Astrocyte (in vitro differentiated cells and primary cell): ENCODE results near the gene ZGRF1. TPM values are rescaled to one million over a fixed set of nuclear protein-coding genes. Genes with fewer than 3 reads are reported as not detected.
"Not testable (repeated sequence)": the region's sequence is repeated elsewhere in the genome, so short reads cannot be mapped to it uniquely, and the experiment has no call there.

Experiments
- DNase-seq: peaks from one replicate; pipeline ENCODE4 v3.0.0-alpha.2; 2010; ENCODE audit warnings: low read depth
- FAIRE-seq: peaks from 2 replicates; lab custom pipeline; 2011; peaks lifted over from hg19 to GRCh38; lab: Jason Lieb, UNC
- H2AFZ ChIP-seq: 2 replicates; pipeline ENCODE4 v1.6.0; 2012; ENCODE audit warnings: low read depth, low read length, inconsistent platforms
- H3K27ac ChIP-seq: 2 replicates; pipeline ENCODE4 v1.5.1; 2011; ENCODE audit warnings: low read depth, low read length, inconsistent platforms
- H3K27me3 ChIP-seq: 2 replicates; pipeline ENCODE4 v1.6.0; 2011; ENCODE audit warnings: low read length, inconsistent platforms; ENCODE audit not compliant: insufficient read depth
- H3K36me3 ChIP-seq: 2 replicates; pipeline ENCODE4 v1.5.1; 2011; ENCODE audit warnings: low read length, inconsistent platforms; ENCODE audit not compliant: insufficient read depth
- H3K4me1 ChIP-seq: 2 replicates; pipeline ENCODE4 v1.5.1; 2011; ENCODE audit warnings: low read length, inconsistent platforms; ENCODE audit not compliant: insufficient read depth
- H3K4me2 ChIP-seq: 2 replicates; pipeline ENCODE4 v1.6.0; 2012; ENCODE audit warnings: low read length, inconsistent platforms
- H3K4me3 ChIP-seq: 2 replicates; pipeline ENCODE4 v1.5.1; 2011; ENCODE audit warnings: low read depth, mild to moderate bottlenecking, low read length, inconsistent platforms; ENCODE audit not compliant: insufficient read depth
- H3K79me2 ChIP-seq: 2 replicates; pipeline ENCODE4 v1.6.0; 2012; ENCODE audit warnings: mild to moderate bottlenecking, low read length, inconsistent platforms; ENCODE audit not compliant: insufficient read depth
- H3K9ac ChIP-seq: 2 replicates; pipeline ENCODE4 v1.6.0; 2012; ENCODE audit warnings: mild to moderate bottlenecking, low read length, inconsistent platforms
- H3K9me3 ChIP-seq: 2 replicates; pipeline ENCODE4 v1.5.1; 2012; ENCODE audit warnings: low read depth, mild to moderate bottlenecking, low read length, inconsistent platforms; ENCODE audit not compliant: insufficient read depth
- H4K20me1 ChIP-seq: 2 replicates; pipeline ENCODE4 v1.6.0; 2012; ENCODE audit warnings: low read length, inconsistent platforms; ENCODE audit not compliant: insufficient read depth
- H3K27ac Mint-ChIP-seq: one replicate; pipeline ENCODE4 v1.8.0; 2021; ENCODE audit warnings: mild to moderate bottlenecking, mixed read lengths; ENCODE audit not compliant: unreplicated experiment
- H3K27me3 Mint-ChIP-seq: one replicate; pipeline ENCODE4 v1.8.0; 2021; ENCODE audit warnings: low read depth, mixed read lengths; ENCODE audit not compliant: unreplicated experiment
- H3K36me3 Mint-ChIP-seq: one replicate; pipeline ENCODE4 v1.8.0; 2021; ENCODE audit warnings: low read depth, mixed read lengths; ENCODE audit not compliant: unreplicated experiment
- H3K4me1 Mint-ChIP-seq: one replicate; pipeline ENCODE4 v1.8.0; 2021; ENCODE audit warnings: low read depth, mixed read lengths; ENCODE audit not compliant: unreplicated experiment
- H3K4me3 Mint-ChIP-seq: one replicate; pipeline ENCODE4 v1.8.0; 2021; ENCODE audit warnings: mild to moderate bottlenecking, moderate library complexity, mixed read lengths; ENCODE audit not compliant: unreplicated experiment
- H3K9me3 Mint-ChIP-seq: one replicate; pipeline ENCODE4 v1.8.0; 2021; ENCODE audit warnings: mild to moderate bottlenecking, mixed read lengths; ENCODE audit not compliant: unreplicated experiment
- EZH2 ChIP-seq: IDR thresholded peaks from 2 replicates; pipeline ENCODE4 v1.6.1; 2012; ENCODE audit warnings: mild to moderate bottlenecking, low read length, inconsistent platforms; ENCODE audit not compliant: insufficient read depth
- total RNA-seq: library from RNA; stranded (reverse); gene quantifications from 2 replicates; pipeline ENCODE4 v1.2.1, GENCODE V29; 2021
- TF ChIP-seq, protein P1 (sequence below): IDR thresholded peaks from 2 replicates; pipeline ENCODE4 v1.5.1; 2011; ENCODE audit warnings: low read depth, mild to moderate bottlenecking, inconsistent platforms, low read length, moderate library complexity; ENCODE audit not compliant: insufficient read depth

The ZGRF1 gene
- total RNA-seq, 1 donor from 2014 or later: 5.2 TPM

DNA sequence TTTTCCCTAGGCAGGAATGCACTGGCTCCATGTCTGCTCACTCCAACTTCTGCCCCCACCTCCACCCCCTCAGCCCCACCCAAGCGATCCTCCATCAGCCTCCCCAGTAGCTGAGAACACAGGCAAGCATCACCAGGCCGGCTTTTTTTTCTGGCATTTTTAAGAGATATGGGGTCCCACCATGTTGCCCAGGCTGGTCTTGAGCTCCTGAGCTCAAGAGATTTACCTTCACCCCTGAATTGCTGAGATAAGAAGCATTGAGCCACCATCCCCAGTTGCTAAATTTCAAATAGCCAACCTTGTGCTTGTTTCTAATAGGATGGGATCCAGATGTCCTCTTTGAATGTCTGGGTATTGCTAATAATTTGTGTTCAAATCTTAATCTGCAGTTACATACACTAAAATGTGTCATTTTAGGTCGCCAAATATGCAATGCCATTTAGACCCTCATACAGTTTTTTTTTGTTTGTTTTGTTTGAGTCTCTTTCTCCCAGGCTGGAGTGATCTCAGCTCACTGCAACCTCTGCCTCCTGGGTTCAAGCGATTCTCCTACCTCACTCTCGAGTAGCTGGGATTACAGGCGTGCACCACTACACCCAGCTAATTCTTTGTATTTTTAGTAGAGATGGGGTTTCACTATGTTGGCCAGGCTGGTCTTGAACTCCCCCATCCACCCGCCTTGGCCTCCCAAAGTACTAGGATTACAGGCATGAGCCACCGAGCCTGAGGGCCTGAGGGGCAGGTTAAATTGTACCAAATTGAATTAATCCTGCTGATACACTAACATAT is 9.0 kb upstream of the ZGRF1 start:
- Histone ChIP-seq H3K4me3 (no peak overlapping the region), H3K27me3 (no peaks in the 10 kb centered on the region), H3K9me3 (no peaks in the 10 kb centered on the region), H3K27ac (no peak overlapping the region), H3K4me2 (no peak overlapping the region), H3K4me1 (peaks cover 8% of the 10 kb centered on the region), H3K9ac (no peak overlapping the region), H4K20me1 (no peaks in the 10 kb centered on the region), H3K79me2 (peaks cover 16% of the 10 kb centered on the region), H2AFZ (no peak overlapping the region), H3K36me3 (peaks cover 19% of the 10 kb centered on the region)
- no peak for DNase-seq
- peaks cover 2% of the 10 kb centered on the region for H3K36me3 Mint-ChIP-seq
- H3K4me1 Mint-ChIP-seq: no peaks in the 10 kb centered on the region
- TF ChIP-seq EZH2: no peak
- TF ChIP-seq, protein P1, sequence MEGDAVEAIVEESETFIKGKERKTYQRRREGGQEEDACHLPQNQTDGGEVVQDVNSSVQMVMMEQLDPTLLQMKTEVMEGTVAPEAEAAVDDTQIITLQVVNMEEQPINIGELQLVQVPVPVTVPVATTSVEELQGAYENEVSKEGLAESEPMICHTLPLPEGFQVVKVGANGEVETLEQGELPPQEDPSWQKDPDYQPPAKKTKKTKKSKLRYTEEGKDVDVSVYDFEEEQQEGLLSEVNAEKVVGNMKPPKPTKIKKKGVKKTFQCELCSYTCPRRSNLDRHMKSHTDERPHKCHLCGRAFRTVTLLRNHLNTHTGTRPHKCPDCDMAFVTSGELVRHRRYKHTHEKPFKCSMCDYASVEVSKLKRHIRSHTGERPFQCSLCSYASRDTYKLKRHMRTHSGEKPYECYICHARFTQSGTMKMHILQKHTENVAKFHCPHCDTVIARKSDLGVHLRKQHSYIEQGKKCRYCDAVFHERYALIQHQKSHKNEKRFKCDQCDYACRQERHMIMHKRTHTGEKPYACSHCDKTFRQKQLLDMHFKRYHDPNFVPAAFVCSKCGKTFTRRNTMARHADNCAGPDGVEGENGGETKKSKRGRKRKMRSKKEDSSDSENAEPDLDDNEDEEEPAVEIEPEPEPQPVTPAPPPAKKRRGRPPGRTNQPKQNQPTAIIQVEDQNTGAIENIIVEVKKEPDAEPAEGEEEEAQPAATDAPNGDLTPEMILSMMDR: no peak
- no peak overlapping the region for H3K4me3 Mint-ChIP-seq
- H3K27ac Mint-ChIP-seq: no peak overlapping the region
- no peaks in the 10 kb centered on the region for H3K9me3 Mint-ChIP-seq
- no peak for FAIRE-seq
- H3K27me3 Mint-ChIP-seq: no peaks in the 10 kb centered on the region

DNA sequence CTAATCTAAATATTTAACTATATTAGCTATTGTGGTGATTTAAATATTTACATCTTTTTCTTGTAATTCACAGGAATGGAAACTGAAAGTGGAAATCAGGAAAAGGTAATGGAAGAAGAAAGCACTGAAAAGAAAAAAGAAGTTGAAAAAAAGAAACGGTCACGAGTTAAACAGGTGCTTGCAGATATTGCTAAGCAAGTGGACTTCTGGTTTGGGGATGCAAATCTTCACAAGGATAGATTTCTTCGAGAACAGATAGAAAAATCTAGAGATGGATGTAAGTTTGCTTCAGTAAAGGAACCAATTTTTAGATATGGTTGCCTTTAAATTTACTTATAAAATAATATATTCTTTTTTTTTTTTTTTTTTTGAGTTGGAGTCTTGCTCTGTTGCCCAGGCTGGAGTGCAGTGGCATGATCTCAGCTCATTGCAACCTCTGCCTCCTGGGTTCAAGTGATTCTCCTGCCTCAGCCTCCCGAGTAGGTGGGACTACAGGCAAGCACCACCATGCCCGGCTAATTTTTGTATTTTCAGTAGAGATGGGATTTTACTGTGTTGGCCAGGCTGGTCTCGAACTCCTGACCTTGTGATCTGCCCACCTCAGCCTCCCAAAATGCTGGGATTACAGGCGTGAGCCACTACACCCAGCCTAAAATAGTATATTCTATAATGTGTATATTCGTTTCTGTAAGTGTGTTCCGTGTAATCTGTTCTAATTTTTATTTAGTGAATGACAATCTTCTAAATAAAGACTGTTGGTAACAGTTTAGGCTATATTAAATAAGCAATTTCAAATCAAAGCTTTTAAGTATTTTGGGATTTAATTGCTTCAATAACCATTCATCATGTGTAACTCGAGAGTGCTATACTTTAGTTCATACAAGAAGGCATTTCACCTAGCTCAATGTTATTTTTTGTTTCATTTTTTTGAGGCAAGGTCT is 8.2 kb upstream of the ZGRF1 start:
- peaks cover 21% of the 10 kb centered on the region for H3K79me2 ChIP-seq
- not testable (repeated sequence) for H3K9ac ChIP-seq, H3K4me3 ChIP-seq

DNA sequence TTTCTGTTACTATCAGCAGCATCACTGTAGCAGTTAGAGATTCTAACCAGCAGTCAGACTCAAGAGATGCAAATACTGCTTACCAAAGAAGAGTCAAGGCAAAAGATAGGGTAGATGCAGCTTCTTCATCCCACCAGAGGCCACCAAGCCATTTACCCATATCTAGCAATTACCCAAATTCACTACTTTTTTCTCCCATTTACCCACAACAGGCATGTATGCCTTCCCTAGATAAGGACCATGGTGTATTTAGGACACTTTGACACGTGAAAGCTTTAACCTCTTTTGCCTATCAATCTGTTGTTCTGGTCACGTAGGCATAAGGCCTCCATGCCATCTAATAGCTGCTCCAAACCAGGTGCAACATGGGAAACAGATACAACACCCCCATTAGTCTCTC is 5.8 kb upstream of the ZGRF1 start:
- Histone ChIP-seq H3K4me3 (no peak overlapping the region), H3K4me1 (peaks cover 6% of the 10 kb centered on the region), H3K9ac (no peak overlapping the region), H3K4me2 (no peak overlapping the region), H4K20me1 (no peaks in the 10 kb centered on the region), H2AFZ (no peak overlapping the region), H3K27ac (no peak overlapping the region), H3K27me3 (no peaks in the 10 kb centered on the region), H3K36me3 (peaks cover 12% of the 10 kb centered on the region), H3K79me2 (peaks cover 41% of the 10 kb centered on the region), H3K9me3 (no peaks in the 10 kb centered on the region)
- Mint-ChIP-seq H3K36me3 (peaks cover 2% of the 10 kb centered on the region), H3K9me3 (no peaks in the 10 kb centered on the region), H3K4me1 (peaks cover 7% of the 10 kb centered on the region), H3K4me3 (no peak overlapping the region), H3K27ac (no peak overlapping the region), H3K27me3 (no peaks in the 10 kb centered on the region)
- TF ChIP-seq EZH2: no peak
- TF ChIP-seq, protein P1: no peak
- FAIRE-seq (no peak), DNase-seq (no peak)

More for the DNA sequence above, 8.2 kb upstream of the ZGRF1 start:
- H3K9me3 ChIP-seq, H3K4me1 Mint-ChIP-seq, H3K27me3 ChIP-seq, DNase-seq, H3K27me3 Mint-ChIP-seq, FAIRE-seq, H3K4me1 ChIP-seq, H4K20me1 ChIP-seq, H3K4me2 ChIP-seq, H3K27ac Mint-ChIP-seq, H3K4me3 Mint-ChIP-seq, H2AFZ ChIP-seq, H3K36me3 Mint-ChIP-seq, H3K27ac ChIP-seq, H3K9me3 Mint-ChIP-seq: not testable (repeated sequence)
- peaks cover 19% of the 10 kb centered on the region for H3K36me3 ChIP-seq
